Tibial nerve (tissue), 4 donors: ENCODE data around the gene CLEC10A. TPM values are rescaled to one million over a fixed set of nuclear protein-coding genes. Genes with fewer than 3 reads are reported as not detected.
"Not testable (repeated sequence)": the region's sequence is repeated elsewhere in the genome, so short reads cannot be mapped to it uniquely, and the experiment has no call there.

Experiments used
- DNase-seq, 2 donors: peaks; one replicate each; pipeline ENCODE4 v3.0.0-alpha.2; 2019; ENCODE audit warnings: low spot score in 2 of 2
- H3K27ac ChIP-seq, 4 donors: fragments of 200-600 bp; sonication (generic) in 3 of 4; one replicate each; pipeline ENCODE4 v1.5.1; 2017 to 2019; ENCODE audit warnings: mild to moderate bottlenecking in 1 of 4
- H3K27me3 ChIP-seq, 2 donors: fragments of 200-600 bp; sonication (generic) in 1 of 2; one replicate each; pipeline versions ENCODE4 v1.5.1 to v1.6.0; 2017 to 2019
- H3K36me3 ChIP-seq, 3 donors: fragments of 200-600 bp; sonication (generic); one replicate each; pipeline ENCODE4 v1.5.1; 2018 to 2019
- H3K4me1 ChIP-seq, 4 donors: fragments of 200-600 bp; sonication (generic) in 3 of 4; one replicate each; pipeline ENCODE4 v1.5.1; 2017 to 2019
- H3K4me3 ChIP-seq, 4 donors: fragments of 200-600 bp; sonication (generic) in 3 of 4; one replicate each; pipeline ENCODE4 v1.5.1; 2017 to 2019; ENCODE audit warnings: mild to moderate bottlenecking in 1 of 4, moderate library complexity in 1 of 4
- H3K9me3 ChIP-seq, 4 donors: fragments of 200-600 bp; sonication (generic) in 3 of 4; one replicate each; pipeline ENCODE4 v1.5.1; 2017 to 2019
- CTCF ChIP-seq, 5 experiments: fragments of 200-600 bp in 3 of 5; fragments of 450-650 bp in 2 of 5; sonication (generic) in 3 of 5; IDR thresholded peaks; one replicate each; pipeline ENCODE4 v1.5.1; 2016 to 2019; ENCODE audit warnings: antibody characterized with exemption in 5 of 5, mild to moderate bottlenecking in 3 of 5, moderate library complexity in 2 of 5
- EP300 ChIP-seq, 2 donors: sonication (generic); formaldehyde crosslinking; IDR thresholded peaks; one replicate each; pipeline ENCODE4 v1.6.1; 2017; ENCODE audit warnings: antibody characterized with exemption in 2 of 2, mild to moderate bottlenecking in 1 of 2
- POLR2A ChIP-seq, 2 donors: fragments of 450-650 bp; IDR thresholded peaks; one replicate each; pipeline ENCODE4 v1.6.1; 2017; ENCODE audit warnings: antibody characterized with exemption in 2 of 2, mild to moderate bottlenecking in 2 of 2, moderate library complexity in 2 of 2
- WGBS, 2 donors: methylation state at CpG; one replicate each; pipeline ENCODE4 v1.1.5; 2018; 5-methylcytosine and 5-hydroxymethylcytosine counted together
- total RNA-seq, 4 donors: library from RNA; depleted of rRNA; stranded (reverse); fragments of >200 nt; gene quantifications; one replicate each; pipeline ENCODE4 v1.1.0, GENCODE V29; 2016

The CLEC10A gene
- total RNA-seq, 4 donors from 2014 or later = 2.2 to 19.8 (median 10.3) TPM

GRCh38 chr17:7067198-7067597 is 12.9 kb downstream of the CLEC10A start:
- 68 to 74% methylated on average over 1 of the region's 1 CpG for WGBS, 2 donors
- H3K27me3 ChIP-seq = no peaks in the 10 kb centered on the region
- no peak for TF ChIP-seq EP300 (IDR thresholded peaks at IDR 0.05)
- no peak for TF ChIP-seq POLR2A (IDR thresholded peaks at IDR 0.05)
- no peak for DNase-seq
- H3K4me3 ChIP-seq = no peak overlapping the region
- peaks cover 0 to 6% (median 0%) of the 10 kb centered on the region in 3 donors for H3K36me3 ChIP-seq
- no peaks in the 10 kb centered on the region for H3K4me1 ChIP-seq
- H3K9me3 ChIP-seq = peaks cover 0 to 18% (median 1%) of the 10 kb centered on the region in 4 donors
- no peak overlapping the region for H3K27ac ChIP-seq

GRCh38 chr17:7064261-7064660 is 15.8 kb downstream of the CLEC10A start:
- Histone ChIP-seq H3K4me1 (no peaks in the 10 kb centered on the region), H3K27ac (no peak overlapping the region), H3K4me3 (no peak overlapping the region), H3K9me3 (peaks cover 0 to 18% (median 1%) of the 10 kb centered on the region in 4 donors), H3K36me3 (peaks cover 0 to 6% (median 0%) of the 10 kb centered on the region in 3 donors), H3K27me3 (no peaks in the 10 kb centered on the region)
- 45 to 48% methylated on average over 4 of the region's 4 CpGs for WGBS, 2 donors
- no peak for DNase-seq
- TF ChIP-seq CTCF (IDR thresholded peaks at IDR 0.05) = no peak
- TF ChIP-seq EP300 (IDR thresholded peaks at IDR 0.05) = no peak
- no peak for TF ChIP-seq POLR2A (IDR thresholded peaks at IDR 0.05)

- WGBS, 2 donors = 59 to 66% methylated on average over 6 of the region's 6 CpGs
- TF ChIP-seq EP300 (IDR thresholded peaks at IDR 0.05) = no peak
- no peaks in the 10 kb centered on the region for H3K4me1 ChIP-seq
Measured at GRCh38 chr17:7063518-7064094, 16.4 kb downstream of the CLEC10A start.

GRCh38 chr17:7060165-7060891 is 19.7 kb downstream of the CLEC10A start:
- no peak for DNase-seq
- Histone ChIP-seq H3K4me1 (no peaks in the 10 kb centered on the region), H3K9me3 (no peaks in the 10 kb centered on the region), H3K27me3 (no peaks in the 10 kb centered on the region), H3K4me3 (no peak overlapping the region), H3K36me3 (no peaks in the 10 kb centered on the region), H3K27ac (no peak overlapping the region)
- 49 to 53% methylated on average over 6 of the region's 6 CpGs for WGBS, 2 donors
- TF ChIP-seq EP300 (IDR thresholded peaks at IDR 0.05) = peak in 1 of 2 donors; percentile 37
- no peak for TF ChIP-seq POLR2A (IDR thresholded peaks at IDR 0.05)
- TF ChIP-seq CTCF (IDR thresholded peaks at IDR 0.05) = no peak

More at GRCh38 chr17:7063518-7064094, 16.4 kb downstream of the CLEC10A start:
- H3K27me3 ChIP-seq = no peaks in the 10 kb centered on the region
- H3K4me3 ChIP-seq = no peak overlapping the region
- H3K27ac ChIP-seq = no peak overlapping the region
- DNase-seq = no peak
- H3K9me3 ChIP-seq = peaks cover 0 to 13% (median 1%) of the 10 kb centered on the region in 4 donors
- peaks cover 0 to 6% (median 0%) of the 10 kb centered on the region in 3 donors for H3K36me3 ChIP-seq

GRCh38 chr17:7058831-7059447 is 21.1 kb downstream of the CLEC10A start:
- Histone ChIP-seq H3K27ac (no peak overlapping the region), H3K4me3 (no peak overlapping the region), H3K27me3 (no peaks in the 10 kb centered on the region), H3K9me3 (no peaks in the 10 kb centered on the region), H3K4me1 (no peaks in the 10 kb centered on the region), H3K36me3 (no peaks in the 10 kb centered on the region)
- no peak for DNase-seq
- TF ChIP-seq EP300 (IDR thresholded peaks at IDR 0.05) = no peak
- no peak for TF ChIP-seq CTCF (IDR thresholded peaks at IDR 0.05)
- TF ChIP-seq POLR2A (IDR thresholded peaks at IDR 0.05) = no peak
- WGBS, 2 donors = 52 to 65% methylated on average over 7 of the region's 7 CpGs

GRCh38 chr17:7056386-7056785 is 23.7 kb downstream of the CLEC10A start:
- DNase-seq = no peak
- Histone ChIP-seq H3K36me3 (no peaks in the 10 kb centered on the region), H3K4me3 (no peak overlapping the region), H3K9me3 (no peaks in the 10 kb centered on the region), H3K27me3 (no peaks in the 10 kb centered on the region), H3K27ac (no peak overlapping the region), H3K4me1 (no peaks in the 10 kb centered on the region)
- WGBS, 2 donors = 80 to 83% methylated on average over 4 of the region's 4 CpGs
- TF ChIP-seq CTCF (IDR thresholded peaks at IDR 0.05) = no peak
- no peak for TF ChIP-seq POLR2A (IDR thresholded peaks at IDR 0.05)
- TF ChIP-seq EP300 (IDR thresholded peaks at IDR 0.05) = no peak

GRCh38 chr17:7050583-7050982 is 29.5 kb downstream of the CLEC10A start:
- whole genome bisulfite sequencing, 2 donors = 82% methylated on average over 9 of the region's 9 CpGs
- H3K4me3 ChIP-seq, H3K27ac ChIP-seq, H3K9me3 ChIP-seq, H3K36me3 ChIP-seq, DNase-seq: not testable (repeated sequence)
- H3K27me3 ChIP-seq = peaks cover 0 to 33% of the 10 kb centered on the region in 2 donors
- H3K4me1 ChIP-seq = peaks cover 0 to 19% (median 6%) of the 10 kb centered on the region in 4 donors
